CD14-positive monocyte (primary cell): Measurements from ENCODE around the gene MAOA. TPM values are rescaled to one million over a fixed set of nuclear protein-coding genes. Genes with fewer than 3 reads are reported as not detected.

Source experiments
- DNase-seq, 3 donors: peaks; one replicate each; pipeline ENCODE4 v3.0.0-alpha.2; 2011 to 2022
- H2AFZ ChIP-seq: 2 replicates; pipeline ENCODE4 v1.6.0; 2012; ENCODE audit warnings: mild to moderate bottlenecking, low read depth, low read length, inconsistent platforms; ENCODE audit not compliant: insufficient read depth, poor library complexity, severe bottlenecking
- H3K27ac ChIP-seq, 2 donors: 1 replicate in 1 of 2; 2 replicates in 1 of 2; pipeline ENCODE4 v1.5.1; 2012 to 2013; ENCODE audit warnings: low read length in 2 of 2, control low read depth in 1 of 2, inconsistent platforms in 1 of 2, low read depth in 1 of 2, mild to moderate bottlenecking in 1 of 2
- H3K27me3 ChIP-seq, 2 donors: one replicate each; pipeline versions ENCODE4 v1.6.0 to v1.6.1; 2011 to 2013; ENCODE audit warnings: low read length in 2 of 2; ENCODE audit not compliant: control insufficient read depth in 2 of 2, insufficient read depth in 2 of 2
- H3K36me3 ChIP-seq, 2 donors: replicated peaks in 1 of 2; 1 replicate in 1 of 2; 2 replicates in 1 of 2; pipeline versions ENCODE4 v1.5.1 to v1.6.1; 2012 to 2013; ENCODE audit warnings: low read length in 2 of 2, control low read depth in 1 of 2, inconsistent platforms in 1 of 2, mild to moderate bottlenecking in 1 of 2; ENCODE audit not compliant: insufficient read depth in 2 of 2, control insufficient read depth in 1 of 2
- H3K4me1 ChIP-seq, 2 donors: 1 replicate in 1 of 2; 2 replicates in 1 of 2; pipeline versions ENCODE4 v1.5.1 to v1.6.1; 2012 to 2013; ENCODE audit warnings: low read length in 2 of 2, control low read depth in 1 of 2, inconsistent platforms in 1 of 2, mild to moderate bottlenecking in 1 of 2, moderate library complexity in 1 of 2; ENCODE audit not compliant: insufficient read depth in 2 of 2, control insufficient read depth in 1 of 2
- H3K4me2 ChIP-seq: replicated peaks from 2 replicates; pipeline ENCODE3; 2012; ENCODE audit warnings: low read length, moderate library complexity, mild to moderate bottlenecking; ENCODE audit not compliant: poor library complexity, severe bottlenecking; ENCODE audit errors: extremely low read depth
- H3K4me3 ChIP-seq, 3 experiments: fragments of 200-600 bp in 1 of 3; sonication (generic) in 1 of 3; replicated peaks in 1 of 3; 1 replicate in 2 of 3; 2 replicates in 1 of 3; pipeline ENCODE4 v1.5.1; 2011 to 2013; ENCODE audit warnings: low read length in 3 of 3, mild to moderate bottlenecking in 3 of 3, control low read depth in 2 of 3, low read depth in 2 of 3, inconsistent platforms in 1 of 3, moderate library complexity in 1 of 3
- H3K79me2 ChIP-seq: 2 replicates; pipeline ENCODE4 v1.6.0; 2012; ENCODE audit warnings: mild to moderate bottlenecking, control low read depth, inconsistent platforms, low read length, moderate library complexity; ENCODE audit not compliant: insufficient read depth
- H3K9ac ChIP-seq: 2 replicates; pipeline ENCODE4 v1.6.0; 2017; ENCODE audit warnings: low read length, mild to moderate bottlenecking; ENCODE audit not compliant: insufficient read depth, poor library complexity, severe bottlenecking
- H3K9me3 ChIP-seq, 2 donors: replicated peaks in 1 of 2; 1 replicate in 1 of 2; 2 replicates in 1 of 2; pipeline versions ENCODE4 v1.5.1 to v1.6.1; 2012 to 2013; ENCODE audit warnings: low read length in 2 of 2, control low read depth in 1 of 2; ENCODE audit not compliant: control insufficient read depth in 1 of 2, insufficient read depth in 1 of 2
- H4K20me1 ChIP-seq: 2 replicates; pipeline ENCODE4 v1.6.0; 2012; ENCODE audit warnings: mild to moderate bottlenecking, low read length, control low read depth, moderate library complexity; ENCODE audit not compliant: insufficient read depth
- H3K27ac Mint-ChIP-seq, 7 donors: one replicate each; pipeline ENCODE4 v1.8.0; 2020; ENCODE audit warnings: mild to moderate bottlenecking in 7 of 7, mixed read lengths in 7 of 7, moderate library complexity in 6 of 7, inconsistent platforms in 2 of 7
- H3K27me3 Mint-ChIP-seq, 3 donors: one replicate each; pipeline ENCODE4 v1.8.0; 2021 to 2022; ENCODE audit warnings: low read depth in 3 of 3, mild to moderate bottlenecking in 3 of 3, mixed read lengths in 3 of 3, moderate library complexity in 3 of 3, inconsistent platforms in 1 of 3
- H3K36me3 Mint-ChIP-seq, 2 donors: one replicate each; pipeline ENCODE4 v1.8.0; 2020; ENCODE audit warnings: mixed read lengths in 2 of 2, inconsistent platforms in 1 of 2, mild to moderate bottlenecking in 1 of 2
- H3K4me1 Mint-ChIP-seq: one replicate; pipeline ENCODE4 v1.8.0; 2020; ENCODE audit warnings: mild to moderate bottlenecking, mixed read lengths
- H3K4me3 Mint-ChIP-seq, 2 donors: one replicate each; pipeline ENCODE4 v1.8.0; 2020; ENCODE audit warnings: mild to moderate bottlenecking in 2 of 2, mixed read lengths in 2 of 2, moderate library complexity in 1 of 2
- H3K9me3 Mint-ChIP-seq, 7 donors: one replicate each; pipeline ENCODE4 v1.8.0; 2020 to 2022; ENCODE audit warnings: mixed read lengths in 7 of 7, mild to moderate bottlenecking in 6 of 7, moderate library complexity in 6 of 7, inconsistent platforms in 2 of 7
- CTCF ChIP-seq: fragments of 200-600 bp; IDR thresholded peaks from one replicate; pipeline ENCODE4 v1.8.0; 2022; ENCODE audit warnings: antibody characterized with exemption, mild to moderate bottlenecking
- WGBS: methylation state at CpG from one replicate; pipeline ENCODE4 v1.1.5; 2013; ENCODE audit warnings: missing lambda C conversion rate; ENCODE audit not compliant: insufficient coverage; 5-methylcytosine and 5-hydroxymethylcytosine counted together
- intact Hi-C, 2 donors: fragments of 100-400 bp; cut with micrococcal nuclease; formaldehyde crosslinking; loops; one replicate each; pipeline versions ENCODE4 v1.15.0 to v1.15.1; 2023
- polyA plus RNA-seq, 3 donors: library from polyadenylated mRNA; depleted of rRNA in 1 of 3; unstranded in 2 of 3; stranded (reverse) in 1 of 3; fragments of 300-500 nt in 2 of 3; fragments of >200 nt in 1 of 3; fragmentation: Illumina TruSeq in 2 of 3; gene quantifications; 1 replicate in 2 of 3; 2 replicates in 1 of 3; pipeline ENCODE4 v1.2.3, GENCODE V29; 2012 to 2021

Gene MAOA
- polyA plus RNA-seq, 3 donors, result 0.11 to 0.56 (median 0.15) TPM

GRCh38 chrX:43627147-43627546 is 29.0 kb upstream of the MAOA start:
- Histone ChIP-seq H3K9me3 (no peaks in the 10 kb centered on the region), H3K4me2 (no peak overlapping the region), H3K36me3 (no peaks in the 10 kb centered on the region), H3K79me2 (no peaks in the 10 kb centered on the region), H2AFZ (no peak overlapping the region), H3K27ac (no peak overlapping the region), H4K20me1 (no peaks in the 10 kb centered on the region), H3K4me3 (no peak overlapping the region), H3K27me3 (peaks cover 0 to 2% of the 10 kb centered on the region in 2 donors), H3K4me1 (no peaks in the 10 kb centered on the region), H3K9ac (no peak overlapping the region)
- H3K36me3 Mint-ChIP-seq, result no peaks in the 10 kb centered on the region
- no peak for DNase-seq
- peaks cover 0 to 8% (median 0%) of the 10 kb centered on the region in 3 donors for H3K27me3 Mint-ChIP-seq
- intact Hi-C loops, result no loop called here
- H3K9me3 Mint-ChIP-seq, result peaks cover 0 to 6% (median 1%) of the 10 kb centered on the region in 7 donors
- no peaks in the 10 kb centered on the region for H3K4me1 Mint-ChIP-seq
- H3K27ac Mint-ChIP-seq, result no peak overlapping the region
- no peak for TF ChIP-seq CTCF
- no peak overlapping the region for H3K4me3 Mint-ChIP-seq

GRCh38 chrX:43627669-43628068 is 28.4 kb upstream of the MAOA start:
- no peak overlapping the region for H3K4me3 ChIP-seq
- H3K4me2 ChIP-seq, result no peak overlapping the region
- no peak overlapping the region for H2AFZ ChIP-seq
- no peaks in the 10 kb centered on the region for H3K79me2 ChIP-seq
- H3K27me3 ChIP-seq, result peaks cover 0 to 2% of the 10 kb centered on the region in 2 donors
- H3K27ac ChIP-seq, result no peak overlapping the region
- H3K27ac Mint-ChIP-seq, result no peak overlapping the region
- no peak for DNase-seq
- H4K20me1 ChIP-seq, result no peaks in the 10 kb centered on the region
- no peaks in the 10 kb centered on the region for H3K36me3 ChIP-seq
- no CpG with 5 or more reads among the region's 1 CpG for WGBS
- no peaks in the 10 kb centered on the region for H3K4me1 Mint-ChIP-seq
- no peak overlapping the region for H3K4me3 Mint-ChIP-seq
- no peak overlapping the region for H3K9ac ChIP-seq
- H3K9me3 ChIP-seq, result no peaks in the 10 kb centered on the region
- no peak for TF ChIP-seq CTCF
- no peaks in the 10 kb centered on the region for H3K36me3 Mint-ChIP-seq
- intact Hi-C loops, result no loop called here
- H3K27me3 Mint-ChIP-seq, result peaks cover 0 to 11% (median 0%) of the 10 kb centered on the region in 3 donors
- H3K4me1 ChIP-seq, result no peaks in the 10 kb centered on the region
- peaks cover 0 to 9% (median 1%) of the 10 kb centered on the region in 7 donors for H3K9me3 Mint-ChIP-seq
